SK-N-SH (cell line): ENCODE data around the gene GRIK1. TPM values are rescaled to one million over a fixed set of nuclear protein-coding genes. Genes with fewer than 3 reads are reported as not detected.

Experiments used
- CTCF ChIA-PET: fragments of 300-600, 350-600 bp; formaldehyde crosslinking; extraction: SDS; loops from one replicate; lab custom pipeline; 2021; lab: Yijun Ruan, JAX
- POLR2A ChIA-PET: fragments of 350-600 bp; sonication (Branson Sonifier 250); formaldehyde crosslinking; extraction: SDS; loops from one replicate; lab custom pipeline; 2020; ENCODE audit warnings: antibody characterized with exemption, inconsistent platforms; lab: Yijun Ruan, JAX
- DNase-seq: peaks from one replicate; pipeline ENCODE4 v3.0.0; 2012
- H2AFZ ChIP-seq: fragments of 200-600 bp; sonication (generic); 2 replicates; pipeline ENCODE4 v1.8.1; 2016; ENCODE audit warnings: antibody characterized with exemption, mild to moderate bottlenecking, low read depth
- H3F3A ChIP-seq: fragments of 200-600 bp; sonication (generic); replicated peaks from 2 replicates; pipeline ENCODE3; 2016; ENCODE audit warnings: antibody characterized with exemption, mild to moderate bottlenecking; ENCODE audit not compliant: insufficient read depth
- H3K27ac ChIP-seq, 2 experiments: fragments of 200-500 bp in 1 of 2; fragments of 200-600 bp in 1 of 2; sonication (Bioruptor generic) in 1 of 2; sonication (generic), shearing (Covaris generic) in 1 of 2; 2 replicates each; pipeline versions ENCODE4 v1.5.1 to v1.6.1; 2014 to 2016; ENCODE audit warnings: low read depth in 2 of 2, inconsistent platforms in 1 of 2, low read length in 1 of 2, mild to moderate bottlenecking in 1 of 2, mixed read lengths in 1 of 2
- H3K27me3 ChIP-seq: fragments of 200-600 bp; sonication (generic), shearing (Covaris generic); 2 replicates; pipeline ENCODE4 v1.6.1; 2016; ENCODE audit warnings: mixed run types; ENCODE audit not compliant: insufficient read depth
- H3K36me3 ChIP-seq, 2 experiments: fragments of 200-500 bp in 1 of 2; fragments of 200-600 bp in 1 of 2; sonication (Bioruptor generic) in 1 of 2; sonication (generic) in 1 of 2; replicated peaks in 1 of 2; 2 replicates each; pipeline versions ENCODE3 to v1.5.1; 2014 to 2016; ENCODE audit warnings: low read length in 1 of 2, mild to moderate bottlenecking in 1 of 2; ENCODE audit not compliant: insufficient read depth in 2 of 2, control insufficient read depth in 1 of 2
- H3K4me1 ChIP-seq, 2 experiments: fragments of 200-500 bp in 1 of 2; fragments of 200-600 bp in 1 of 2; sonication (Bioruptor generic) in 1 of 2; sonication (generic), shearing (Covaris generic) in 1 of 2; 2 replicates each; pipeline versions ENCODE4 v1.5.1 to v1.6.1; 2014 to 2016; ENCODE audit warnings: low read depth in 1 of 2, low read length in 1 of 2, mixed run types in 1 of 2; ENCODE audit not compliant: insufficient read depth in 2 of 2, control insufficient read depth in 1 of 2
- H3K4me2 ChIP-seq: fragments of 200-600 bp; sonication (generic), shearing (Covaris generic); 2 replicates; pipeline ENCODE4 v1.6.1; 2017; ENCODE audit warnings: mixed run types
- H3K4me3 ChIP-seq, 2 experiments: fragments of 200-500 bp in 1 of 2; fragments of 200-600 bp in 1 of 2; sonication (Bioruptor generic) in 1 of 2; sonication (generic), shearing (Covaris generic) in 1 of 2; 2 replicates each; pipeline versions ENCODE4 v1.5.1 to v1.8.1; 2014 to 2016; ENCODE audit warnings: low read depth in 2 of 2, inconsistent platforms in 1 of 2, low read length in 1 of 2, mild to moderate bottlenecking in 1 of 2, mixed read lengths in 1 of 2, moderate library complexity in 1 of 2
- H3K79me2 ChIP-seq: fragments of 200-600 bp; sonication (generic); 2 replicates; pipeline ENCODE4 v1.8.1; 2017; ENCODE audit warnings: mild to moderate bottlenecking; ENCODE audit not compliant: insufficient read depth
- H3K9ac ChIP-seq: fragments of 200-600 bp; sonication (generic); 2 replicates; pipeline ENCODE4 v1.6.1; 2017; ENCODE audit warnings: mixed run types
- H3K9me2 ChIP-seq: fragments of 200-600 bp; sonication (generic); 2 replicates; pipeline ENCODE4 v1.6.1; 2017; ENCODE audit warnings: mixed run types
- H3K9me3 ChIP-seq: fragments of 200-600 bp; sonication (generic); 2 replicates; pipeline ENCODE4 v1.6.1; 2017; ENCODE audit warnings: mixed run types, mild to moderate bottlenecking, moderate library complexity
- H4K20me1 ChIP-seq: fragments of 200-600 bp; sonication (generic); 2 replicates; pipeline ENCODE4 v1.6.1; 2017; ENCODE audit warnings: mild to moderate bottlenecking, mixed run types; ENCODE audit not compliant: insufficient read depth
- ELF1 ChIP-seq: IDR thresholded peaks from 2 replicates; pipeline ENCODE4 v1.4.0; 2012
- EZH2phosphoT487 ChIP-seq: fragments of 200-600 bp; sonication (generic); IDR thresholded peaks from 2 replicates; pipeline ENCODE4 v1.6.1; 2017; ENCODE audit warnings: low read depth, mixed run types, mild to moderate bottlenecking, antibody characterized with exemption, moderate library complexity, borderline replicate concordance
- JUND ChIP-seq: IDR thresholded peaks from 2 replicates; pipeline ENCODE4 v1.4.0; 2012
- NFIC ChIP-seq: IDR thresholded peaks from 2 replicates; pipeline ENCODE4 v1.4.0; 2012; ENCODE audit warnings: borderline replicate concordance
- POLR2AphosphoS5 ChIP-seq: IDR thresholded peaks from 2 replicates; pipeline ENCODE4 v1.6.1; 2012; ENCODE audit warnings: low read depth, low read length
- RAD21 ChIP-seq: IDR thresholded peaks from 2 replicates; pipeline ENCODE4 v1.6.1; 2012; ENCODE audit warnings: mild to moderate bottlenecking, low read length
- RCOR1 ChIP-seq: fragments of 150-350 bp; IDR thresholded peaks from 2 replicates; pipeline ENCODE4 v1.6.1; 2017; ENCODE audit warnings: antibody characterized with exemption, low read length
- RXRA ChIP-seq: IDR thresholded peaks from 2 replicates; pipeline ENCODE4 v1.4.0; 2012; ENCODE audit warnings: low read depth, mild to moderate bottlenecking, borderline replicate concordance
- TAF1 ChIP-seq: IDR thresholded peaks from 2 replicates; pipeline ENCODE4 v1.6.1; 2012; ENCODE audit warnings: low read depth, mild to moderate bottlenecking, low read length, moderate library complexity, borderline replicate concordance
- YY1 ChIP-seq: IDR thresholded peaks from 2 replicates; pipeline ENCODE4 v1.4.0; 2012; ENCODE audit warnings: low read depth, mild to moderate bottlenecking
- WGBS: methylation state at CpG from one replicate; pipeline ENCODE4 v1.1.6; 2017; ENCODE audit warnings: low lambda C conversion rate; 5-methylcytosine and 5-hydroxymethylcytosine counted together
- polyA plus RNA-seq, 3 experiments: library from polyadenylated mRNA; depleted of rRNA; stranded (reverse); fragments of >200 nt; gene quantifications; 2 replicates each; pipeline ENCODE4 v1.2.3, GENCODE V29; 2012
- TF ChIP-seq, protein P1 (sequence below): IDR thresholded peaks from 2 replicates; pipeline ENCODE4 v1.4.0; 2012; ENCODE audit warnings: low read depth, borderline replicate concordance
- TF ChIP-seq, protein P2 (sequence below): IDR thresholded peaks from 2 replicates; pipeline ENCODE4 v1.4.0; 2012; ENCODE audit warnings: low read depth
- TF ChIP-seq, protein P3 (sequence below): fragments of 150-350 bp; IDR thresholded peaks from 2 replicates; pipeline ENCODE4 v1.6.1; 2016; ENCODE audit warnings: mild to moderate bottlenecking, low read depth, low read length

The GRIK1 gene
- polyA plus RNA-seq, 1 of the 3 experiments (the other 2 are of a cell fraction): not detected

DNA sequence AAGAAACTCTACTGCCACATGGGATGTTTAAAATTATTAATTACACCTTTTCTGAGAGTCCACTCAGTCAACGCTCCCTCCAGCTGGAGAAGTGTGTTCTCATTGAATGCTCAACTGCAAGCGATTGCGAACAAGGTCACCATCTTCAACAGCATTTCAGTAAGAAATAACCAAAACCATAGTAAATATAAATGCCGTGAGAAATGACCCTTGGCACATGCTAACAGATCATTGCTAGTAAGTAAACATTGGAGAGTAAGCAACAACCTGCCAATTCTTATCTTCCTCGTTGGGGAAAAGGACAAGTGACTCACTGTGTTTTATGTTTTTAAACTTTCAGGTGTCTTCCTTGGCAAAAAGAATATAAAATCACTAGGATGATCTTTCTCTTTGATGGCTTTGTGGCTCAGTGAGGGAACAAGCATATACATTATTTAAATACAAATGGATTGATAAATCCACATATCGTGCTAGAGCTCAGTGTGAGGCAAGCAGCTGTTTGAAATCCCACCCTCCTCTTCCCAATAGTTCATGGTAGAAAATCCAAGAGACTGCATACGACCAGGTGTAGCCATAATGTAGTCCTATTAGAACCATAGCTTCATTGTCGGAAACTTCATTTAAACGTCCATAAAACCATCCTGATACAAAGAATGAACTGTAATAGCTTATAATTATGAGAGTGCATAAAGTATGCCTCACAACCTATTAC, 214.6 kb downstream of the GRIK1 start (continued):
- TF ChIP-seq, protein P1, sequence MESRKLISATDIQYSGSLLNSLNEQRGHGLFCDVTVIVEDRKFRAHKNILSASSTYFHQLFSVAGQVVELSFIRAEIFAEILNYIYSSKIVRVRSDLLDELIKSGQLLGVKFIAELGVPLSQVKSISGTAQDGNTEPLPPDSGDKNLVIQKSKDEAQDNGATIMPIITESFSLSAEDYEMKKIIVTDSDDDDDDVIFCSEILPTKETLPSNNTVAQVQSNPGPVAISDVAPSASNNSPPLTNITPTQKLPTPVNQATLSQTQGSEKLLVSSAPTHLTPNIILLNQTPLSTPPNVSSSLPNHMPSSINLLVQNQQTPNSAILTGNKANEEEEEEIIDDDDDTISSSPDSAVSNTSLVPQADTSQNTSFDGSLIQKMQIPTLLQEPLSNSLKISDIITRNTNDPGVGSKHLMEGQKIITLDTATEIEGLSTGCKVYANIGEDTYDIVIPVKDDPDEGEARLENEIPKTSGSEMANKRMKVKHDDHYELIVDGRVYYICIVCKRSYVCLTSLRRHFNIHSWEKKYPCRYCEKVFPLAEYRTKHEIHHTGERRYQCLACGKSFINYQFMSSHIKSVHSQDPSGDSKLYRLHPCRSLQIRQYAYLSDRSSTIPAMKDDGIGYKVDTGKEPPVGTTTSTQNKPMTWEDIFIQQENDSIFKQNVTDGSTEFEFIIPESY: no peak
- no peak for TF ChIP-seq ELF1
- TF ChIP-seq, protein P2, sequence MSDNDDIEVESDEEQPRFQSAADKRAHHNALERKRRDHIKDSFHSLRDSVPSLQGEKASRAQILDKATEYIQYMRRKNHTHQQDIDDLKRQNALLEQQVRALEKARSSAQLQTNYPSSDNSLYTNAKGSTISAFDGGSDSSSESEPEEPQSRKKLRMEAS: no peak
- no peak for TF ChIP-seq RXRA
- TF ChIP-seq POLR2AphosphoS5: no peak
- TF ChIP-seq YY1: no peak
- no peak for TF ChIP-seq NFIC
- no peak for TF ChIP-seq RAD21

DNA sequence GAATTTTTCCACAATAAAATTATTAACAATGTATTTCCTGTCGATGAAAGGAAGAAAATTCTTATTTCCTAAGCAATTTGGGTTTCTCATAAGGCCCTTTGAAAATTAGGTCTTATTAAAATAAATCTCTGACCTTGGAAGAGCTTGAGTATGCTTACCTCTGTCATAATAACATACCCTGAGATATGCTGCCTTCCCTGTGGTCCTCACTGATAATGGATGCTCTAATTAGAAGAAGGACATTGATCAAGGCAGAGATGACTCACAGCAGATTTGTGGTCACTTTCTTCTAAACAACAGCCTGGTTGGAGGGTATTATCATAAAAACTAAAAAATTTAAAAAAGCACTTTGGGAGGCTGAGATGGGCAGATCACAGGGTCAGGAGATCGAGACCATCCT, 217.8 kb downstream of the GRIK1 start:
- Histone ChIP-seq H3K36me3 (no peaks in the 10 kb centered on the region), H2AFZ (no peak overlapping the region), H3K4me1 (peaks cover 0 to 14% of the 10 kb centered on the region in 2 experiments; a peak in 2 of 4 replicates), H4K20me1 (no peaks in the 10 kb centered on the region), H3F3A (no peaks in the 10 kb centered on the region), H3K79me2 (no peaks in the 10 kb centered on the region), H3K9me3 (no peaks in the 10 kb centered on the region), H3K4me3 (no peak overlapping the region), H3K27me3 (no peaks in the 10 kb centered on the region), H3K9ac (no peak overlapping the region), H3K9me2 (no peaks in the 10 kb centered on the region), H3K27ac (no peak overlapping the region), H3K4me2 (no peak overlapping the region)
- POLR2A ChIA-PET: no interaction called here
- 37% methylated on average over 2 of the region's 2 CpGs for WGBS
- TF ChIP-seq EZH2phosphoT487 (no peak), RCOR1 (no peak), TAF1 (no peak), JUND (no peak)
- TF ChIP-seq, protein P3, sequence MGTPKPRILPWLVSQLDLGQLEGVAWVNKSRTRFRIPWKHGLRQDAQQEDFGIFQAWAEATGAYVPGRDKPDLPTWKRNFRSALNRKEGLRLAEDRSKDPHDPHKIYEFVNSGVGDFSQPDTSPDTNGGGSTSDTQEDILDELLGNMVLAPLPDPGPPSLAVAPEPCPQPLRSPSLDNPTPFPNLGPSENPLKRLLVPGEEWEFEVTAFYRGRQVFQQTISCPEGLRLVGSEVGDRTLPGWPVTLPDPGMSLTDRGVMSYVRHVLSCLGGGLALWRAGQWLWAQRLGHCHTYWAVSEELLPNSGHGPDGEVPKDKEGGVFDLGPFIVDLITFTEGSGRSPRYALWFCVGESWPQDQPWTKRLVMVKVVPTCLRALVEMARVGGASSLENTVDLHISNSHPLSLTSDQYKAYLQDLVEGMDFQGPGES: no peak
- CTCF ChIA-PET: no interaction called here
- DNase-seq: no peak
